Brain microvascular endothelial cell (primary cell): ENCODE measurements around the gene GAB3.

ENCODE experiments used
- DNase-seq: peaks from one replicate; pipeline ENCODE4 v3.0.0-alpha.2; 2020
- H3K27ac ChIP-seq: fragments of 250-450 bp; sonication (Bioruptor Pico); 2 replicates; pipeline ENCODE4 v1.5.1; 2020; ENCODE audit warnings: mild to moderate bottlenecking, moderate library complexity
- H3K27me3 ChIP-seq: fragments of 250-450 bp; sonication (Bioruptor Pico); replicated peaks from 2 replicates; pipeline ENCODE4 v1.5.1; 2020; ENCODE audit warnings: mild to moderate bottlenecking
- H3K36me3 ChIP-seq: fragments of 250-450 bp; sonication (Bioruptor Pico); replicated peaks from 2 replicates; pipeline ENCODE4 v1.5.1; 2020; ENCODE audit warnings: mild to moderate bottlenecking
- H3K4me3 ChIP-seq: 2 replicates; pipeline ENCODE4 v1.5.1; 2011; ENCODE audit warnings: low read depth, mild to moderate bottlenecking, control low read depth, low read length, moderate library complexity
- in situ Hi-C: cut with HindIII; loops from 2 replicates; pipeline ENCODE4 v1.10.0; 2017; ENCODE audit warnings: low sequenced_read_pairs, low pct_ligation_motif_present
- TF ChIP-seq, protein P1 (sequence below): IDR thresholded peaks from 2 replicates; pipeline ENCODE4 v1.5.1; 2011; ENCODE audit warnings: low read depth, mild to moderate bottlenecking, moderate library complexity, low read length, control low read depth, inconsistent platforms; ENCODE audit errors: missing control alignments

GAB3 gene

DNA sequence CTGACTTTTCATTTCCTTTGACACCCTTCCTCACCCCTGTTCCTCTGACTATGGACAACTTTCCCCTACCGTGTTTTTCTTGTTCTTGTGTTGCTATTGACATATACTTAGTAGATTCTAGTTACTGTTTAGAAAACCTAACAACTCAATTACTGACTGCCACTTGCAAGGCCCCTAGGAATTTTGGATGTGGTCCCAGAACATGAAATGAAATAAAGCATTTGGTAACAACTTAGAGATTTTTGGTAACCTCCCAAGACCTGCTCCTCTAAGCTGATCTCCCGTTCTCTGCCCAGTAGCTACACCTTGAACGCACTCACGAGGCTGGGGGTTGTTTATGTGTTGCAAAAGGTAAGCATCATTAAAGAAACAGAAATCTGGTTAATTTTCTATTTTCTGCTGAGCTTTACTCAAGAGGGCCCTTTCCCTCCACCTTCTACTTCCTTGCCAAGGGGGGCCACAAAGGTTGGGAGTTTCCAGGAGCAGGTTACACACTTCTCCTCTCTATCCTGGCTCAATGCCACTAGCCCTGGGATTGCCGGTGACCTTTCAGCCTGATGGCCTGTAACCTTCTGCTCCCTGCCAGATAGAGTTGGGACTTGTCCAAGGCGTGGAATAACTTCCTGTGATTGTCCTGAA lies 20.5 kb downstream of the GAB3 start:
- Histone ChIP-seq H3K36me3 (no peaks in the 10 kb centered on the region), H3K4me3 (no peak overlapping the region), H3K27me3 (no peaks in the 10 kb centered on the region), H3K27ac (peak overlapping the region; percentile 66)
- DNase-seq = peak; percentile 37
- TF ChIP-seq, protein P1, sequence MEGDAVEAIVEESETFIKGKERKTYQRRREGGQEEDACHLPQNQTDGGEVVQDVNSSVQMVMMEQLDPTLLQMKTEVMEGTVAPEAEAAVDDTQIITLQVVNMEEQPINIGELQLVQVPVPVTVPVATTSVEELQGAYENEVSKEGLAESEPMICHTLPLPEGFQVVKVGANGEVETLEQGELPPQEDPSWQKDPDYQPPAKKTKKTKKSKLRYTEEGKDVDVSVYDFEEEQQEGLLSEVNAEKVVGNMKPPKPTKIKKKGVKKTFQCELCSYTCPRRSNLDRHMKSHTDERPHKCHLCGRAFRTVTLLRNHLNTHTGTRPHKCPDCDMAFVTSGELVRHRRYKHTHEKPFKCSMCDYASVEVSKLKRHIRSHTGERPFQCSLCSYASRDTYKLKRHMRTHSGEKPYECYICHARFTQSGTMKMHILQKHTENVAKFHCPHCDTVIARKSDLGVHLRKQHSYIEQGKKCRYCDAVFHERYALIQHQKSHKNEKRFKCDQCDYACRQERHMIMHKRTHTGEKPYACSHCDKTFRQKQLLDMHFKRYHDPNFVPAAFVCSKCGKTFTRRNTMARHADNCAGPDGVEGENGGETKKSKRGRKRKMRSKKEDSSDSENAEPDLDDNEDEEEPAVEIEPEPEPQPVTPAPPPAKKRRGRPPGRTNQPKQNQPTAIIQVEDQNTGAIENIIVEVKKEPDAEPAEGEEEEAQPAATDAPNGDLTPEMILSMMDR = no peak
- in situ Hi-C loops = no loop called here

GRCh38 chrX:154729439-154729838 lies 21.4 kb downstream of the GAB3 start:
- H3K27ac ChIP-seq = peak overlapping the region; percentile 66
- in situ Hi-C loops = no loop called here
- H3K36me3 ChIP-seq = no peaks in the 10 kb centered on the region
- no peaks in the 10 kb centered on the region for H3K27me3 ChIP-seq
- no peak for DNase-seq
- H3K4me3 ChIP-seq = no peak overlapping the region
- TF ChIP-seq, protein P1 = no peak

GRCh38 chrX:154728431-154729190 lies 22.3 kb downstream of the GAB3 start:
- H3K27ac ChIP-seq = peak overlapping the region; percentile 92

DNA sequence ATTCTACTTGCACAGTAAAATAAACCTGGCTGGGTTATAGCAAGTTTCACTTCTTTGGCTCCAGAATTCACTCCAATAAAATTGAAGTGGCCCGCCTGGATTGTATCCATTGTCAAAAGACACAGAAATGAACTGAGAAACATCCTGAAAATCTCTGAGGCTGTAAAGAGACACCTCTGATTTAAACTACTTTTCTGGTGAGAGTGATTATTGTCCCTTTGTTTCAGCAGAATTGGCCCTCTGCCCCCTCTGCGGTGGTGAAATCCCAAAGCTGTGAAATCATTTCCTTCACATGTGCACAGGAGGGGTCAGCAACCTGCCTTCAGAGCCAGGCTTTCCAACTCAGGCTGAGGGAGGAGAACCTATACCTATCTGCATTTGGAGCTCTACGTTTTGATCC lies 23.0 kb downstream of the GAB3 start:
- no peak overlapping the region for H3K4me3 ChIP-seq
- in situ Hi-C loops = no loop called here
- H3K36me3 ChIP-seq = no peaks in the 10 kb centered on the region
- no peaks in the 10 kb centered on the region for H3K27me3 ChIP-seq
- DNase-seq = peak; percentile 73
- TF ChIP-seq, protein P1 = no peak
- H3K27ac ChIP-seq = peak overlapping the region; percentile 92

More at GRCh38 chrX:154728431-154729190, 22.3 kb downstream of the GAB3 start:
- in situ Hi-C loops = no loop called here
- TF ChIP-seq, protein P1 = peak; percentile 4
- Histone ChIP-seq H3K36me3 (no peaks in the 10 kb centered on the region), H3K27me3 (no peaks in the 10 kb centered on the region), H3K4me3 (no peak overlapping the region)
- DNase-seq = no peak

GRCh38 chrX:154727418-154727817 lies 23.5 kb downstream of the GAB3 start:
- H3K36me3 ChIP-seq = no peaks in the 10 kb centered on the region
- in situ Hi-C loops = no loop called here
- H3K27ac ChIP-seq = peak overlapping the region; percentile 92
- H3K4me3 ChIP-seq = no peak overlapping the region
- TF ChIP-seq, protein P1 = no peak
- DNase-seq = no peak
- no peaks in the 10 kb centered on the region for H3K27me3 ChIP-seq
